SH-SY5Y (cell line): ENCODE results near the gene IRAK2.

Experiments used
- GATA2 ChIP-seq: IDR thresholded peaks from 2 replicates; pipeline ENCODE4 v1.6.1; 2011; ENCODE audit warnings: mild to moderate bottlenecking, low read depth, low read length
- GATA3 ChIP-seq: IDR thresholded peaks from 2 replicates; pipeline ENCODE4 v1.6.1; 2011; ENCODE audit warnings: low read depth, mild to moderate bottlenecking, low read length, moderate library complexity

DNA sequence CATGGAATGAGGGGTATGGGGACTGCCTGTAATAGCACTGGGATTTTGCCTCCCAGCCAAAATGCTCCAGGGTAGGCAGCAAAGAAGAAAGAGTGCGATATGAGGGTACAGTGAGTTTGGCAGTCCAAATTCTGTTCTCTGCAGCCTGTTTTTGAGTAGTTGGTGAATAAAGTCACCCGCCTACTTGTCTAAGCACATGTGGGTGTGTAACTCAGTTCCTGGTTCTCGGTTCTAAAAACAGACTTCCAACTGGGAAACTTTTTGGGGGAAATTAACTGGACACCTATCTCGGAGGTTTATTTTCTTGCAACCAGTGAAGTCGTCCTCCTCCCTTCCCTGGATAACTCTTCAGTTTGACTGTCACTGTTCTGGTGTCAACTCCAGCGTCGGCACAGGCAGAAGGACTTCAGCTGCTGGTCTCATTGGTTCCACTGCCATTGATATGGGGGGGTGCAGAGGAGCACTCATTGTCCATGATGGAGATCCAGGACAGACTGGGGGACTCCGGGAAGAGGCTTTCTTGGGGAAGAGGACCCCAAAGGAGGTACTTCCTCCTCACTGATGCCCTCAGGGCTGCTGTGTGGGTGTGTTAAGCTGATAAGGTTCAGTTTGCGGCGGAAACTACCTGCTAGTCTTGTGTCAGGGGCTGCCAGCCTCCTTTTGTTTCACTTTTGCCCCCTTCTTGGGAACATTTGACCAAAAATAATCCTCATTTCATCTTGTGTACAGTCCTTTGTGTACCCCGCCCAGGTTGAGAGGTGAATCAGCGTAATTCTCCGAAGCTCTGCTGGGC is 114.9 kb downstream of the IRAK2 start:
- no peak for TF ChIP-seq GATA2
- no peak for TF ChIP-seq GATA3
